ENCODE measurements around the gene PIR.

- TF ChIP-seq TAF1 (IDR thresholded peaks at IDR 0.05; ENCODE audit: borderline replicate concordance, low read depth, low read length) (no peak), POLR2A (IDR thresholded peaks at IDR 0.05; ENCODE audit: low read depth, low read length) (no peak), POLR2AphosphoS5 (IDR thresholded peaks at IDR 0.05; ENCODE audit: low read depth, low read length) (no peak)
These were observed 150.1 kb downstream of the PIR start for GRCh38 chrX:15343075-15343476.

Measured in GM12892 (cell line).